Endothelial cell of hepatic sinusoid (primary cell): ENCODE data around the gene TMPRSS11E.
"Not testable (repeated sequence)": the region's sequence is repeated elsewhere in the genome, so short reads cannot be mapped to it uniquely, and the experiment has no call there.

Experiments used
- in situ Hi-C: cut with HindIII; loops from 2 replicates; pipeline ENCODE4 v1.10.0; 2017; ENCODE audit warnings: low sequenced_read_pairs

Gene TMPRSS11E

DNA sequence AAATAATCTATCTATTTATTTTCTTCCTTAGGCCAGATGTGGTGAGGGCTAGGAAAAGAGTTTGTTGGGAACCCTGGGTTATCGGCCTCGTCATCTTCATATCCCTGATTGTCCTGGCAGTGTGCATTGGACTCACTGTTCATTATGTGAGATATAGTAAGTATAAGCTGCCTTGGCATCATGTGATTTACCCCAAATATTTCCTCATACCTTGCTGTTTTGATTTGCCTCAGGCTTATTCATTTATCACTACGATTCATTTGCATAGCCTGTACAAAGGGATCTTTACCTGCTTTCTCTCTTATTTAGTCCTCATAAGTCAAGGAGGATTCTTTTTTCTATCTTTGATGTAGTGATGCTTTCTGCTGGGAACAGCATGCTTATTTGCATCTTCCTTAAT lies 14.5 kb downstream of the TMPRSS11E start:
- in situ Hi-C loops = no loop called here

DNA sequence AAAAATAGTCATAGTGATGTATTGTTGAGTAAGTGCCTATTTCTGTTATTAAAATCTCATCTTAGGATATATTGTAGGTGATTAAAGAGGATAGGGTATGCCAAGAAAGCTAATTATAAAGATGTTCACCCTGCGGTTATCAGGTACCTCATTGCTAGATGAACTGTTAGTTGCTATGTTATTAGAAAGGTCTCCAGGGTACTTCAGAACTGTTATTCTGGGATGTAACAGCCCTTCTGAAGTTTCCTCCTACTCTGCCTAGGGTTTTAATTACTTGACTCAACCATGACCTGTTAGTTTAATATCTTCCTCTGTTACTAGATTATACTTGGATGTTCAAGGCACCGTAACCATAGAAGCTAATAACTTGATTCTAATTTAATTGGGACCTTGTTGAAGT lies 15.4 kb downstream of the TMPRSS11E start:
- in situ Hi-C loops = no loop called here

- in situ Hi-C loops = no loop called here
Observed at GRCh38 chr4:68463796-68464195, 16.5 kb downstream of the TMPRSS11E start.

- in situ Hi-C loops = no loop called here
Observed at GRCh38 chr4:68465058-68465457, 17.8 kb downstream of the TMPRSS11E start.

- in situ Hi-C loops = no loop called here
Observed at GRCh38 chr4:68466185-68466584, 18.9 kb downstream of the TMPRSS11E start.

- in situ Hi-C loops = no loop called here
Observed at GRCh38 chr4:68466751-68467150, 19.5 kb downstream of the TMPRSS11E start.

- in situ Hi-C loops = no loop called here
Observed at GRCh38 chr4:68469482-68469881, 22.2 kb downstream of the TMPRSS11E start.

- in situ Hi-C loops = loop anchor here (25.0 kb wide), 1 partner anchor 686 kb away; no protein-coding TSS in a partner anchor
Observed at GRCh38 chr4:68476191-68476590, 28.9 kb downstream of the TMPRSS11E start.

GRCh38 chr4:68489338-68489737 lies 42.1 kb downstream of the TMPRSS11E start:
- in situ Hi-C loops = loop anchor here (25.0 kb wide), 1 partner anchor 673 kb away; no protein-coding TSS in a partner anchor

DNA sequence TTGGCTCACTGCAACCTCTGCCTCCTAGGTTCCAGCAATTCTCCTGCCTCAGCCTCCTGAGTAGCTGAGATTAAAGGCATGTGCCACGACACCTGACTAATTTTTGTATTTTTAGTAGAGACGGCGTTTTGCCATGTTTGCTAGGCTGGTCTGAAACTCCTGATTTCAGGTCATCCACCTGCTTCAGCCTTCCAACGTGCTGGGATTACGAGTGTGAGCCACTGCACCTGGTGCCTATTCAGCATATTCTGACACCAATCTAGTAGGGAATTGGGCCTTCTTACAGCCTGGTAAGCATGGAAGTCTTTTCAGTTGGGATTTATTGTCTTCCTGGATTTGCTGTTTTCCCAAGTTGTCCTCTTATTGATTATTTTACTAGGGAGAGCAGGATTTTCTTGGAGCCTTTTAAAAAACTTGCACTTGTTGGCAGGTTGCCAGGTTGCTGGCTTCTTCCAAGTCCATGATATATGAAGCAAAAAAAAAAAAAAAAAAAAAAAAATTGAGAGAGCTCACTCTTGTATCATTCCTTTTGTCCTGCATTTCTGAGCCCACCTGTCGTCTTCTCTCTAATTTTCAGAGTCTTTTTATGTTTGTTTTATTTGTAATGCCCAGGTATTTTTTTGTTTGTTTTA lies 43.7 kb downstream of the TMPRSS11E start:
- in situ Hi-C loops = loop anchor here (25.0 kb wide), 1 partner anchor 671 kb away; no protein-coding TSS in a partner anchor

GRCh38 chr4:68494688-68495087 lies 47.4 kb downstream of the TMPRSS11E start:
- in situ Hi-C loops = loop anchor here (25.0 kb wide), 1 partner anchor 668 kb away; no protein-coding TSS in a partner anchor

DNA sequence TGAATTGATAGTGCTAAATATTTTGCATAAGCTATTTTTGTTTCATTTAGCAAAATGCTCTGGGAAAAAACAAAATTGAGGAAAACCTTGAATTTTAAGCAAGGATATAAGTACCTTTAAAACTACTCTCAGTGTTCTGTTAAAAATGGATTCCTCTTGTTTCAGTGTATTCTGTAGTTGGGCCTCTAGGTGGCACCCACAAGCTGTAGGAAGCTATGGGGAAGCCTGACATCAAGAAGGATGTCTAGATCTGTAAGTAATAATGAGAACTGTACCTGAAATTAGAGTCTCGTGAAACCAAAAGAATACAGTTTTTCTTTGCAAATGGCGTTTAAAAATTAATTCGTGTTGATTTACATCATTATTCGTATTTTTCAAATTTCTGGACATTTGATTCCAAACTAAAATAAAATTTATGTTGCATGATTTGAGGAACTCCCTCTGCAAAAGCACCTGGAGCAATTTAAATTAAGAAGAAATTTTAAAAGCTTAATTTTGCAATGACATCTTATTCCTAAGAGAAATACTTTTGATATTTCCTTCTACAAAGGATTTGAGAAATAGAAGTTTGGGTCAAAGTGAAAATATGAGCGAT lies 51.2 kb downstream of the TMPRSS11E start:
- in situ Hi-C loops = loop anchor here (25.0 kb wide), 1 partner anchor 664 kb away; no protein-coding TSS in a partner anchor

DNA sequence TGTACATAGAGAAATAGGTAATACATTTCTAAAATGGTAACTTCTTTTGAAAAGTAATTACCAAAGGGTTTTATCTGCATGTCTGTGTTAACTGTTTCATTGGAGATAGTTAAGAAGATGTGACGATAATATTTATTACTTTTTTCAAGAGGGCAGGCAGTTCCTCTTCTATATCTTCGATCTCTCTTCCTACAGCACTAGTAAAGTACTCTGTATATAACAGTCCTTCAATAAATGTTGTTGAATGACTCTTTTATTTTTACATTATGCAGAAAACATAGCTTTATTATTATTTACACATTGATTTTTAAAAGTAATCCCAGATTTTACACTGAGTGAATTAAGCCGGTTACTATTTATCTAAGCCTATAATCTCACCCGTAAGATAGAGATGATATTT lies 51.8 kb downstream of the TMPRSS11E start:
- in situ Hi-C loops = loop anchor here (25.0 kb wide), 1 partner anchor 663 kb away; no protein-coding TSS in a partner anchor

DNA sequence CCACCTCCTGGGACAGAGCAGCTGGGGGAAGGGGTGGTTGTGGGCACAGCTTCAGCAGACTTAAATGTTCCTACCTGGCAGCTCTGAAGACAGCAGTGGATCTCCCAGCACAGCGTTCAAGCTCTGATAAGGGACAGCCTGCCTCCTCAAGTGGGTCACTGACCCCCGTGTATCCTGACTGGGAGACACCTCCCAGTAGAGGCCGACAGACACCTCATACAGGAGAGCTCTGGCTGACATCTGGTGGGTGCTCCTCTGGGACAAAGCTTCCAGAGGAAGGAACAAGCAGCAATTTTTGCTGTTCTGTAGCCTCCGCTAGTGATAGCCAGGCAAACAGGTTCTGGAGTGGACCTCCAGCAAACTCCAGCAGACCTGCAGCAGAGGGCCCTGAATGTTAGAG lies 56.2 kb downstream of the TMPRSS11E start:
- in situ Hi-C loops = not testable (repeated sequence)

GRCh38 chr4:68504836-68505235 lies 57.6 kb downstream of the TMPRSS11E start:
- in situ Hi-C loops = not testable (repeated sequence)

DNA sequence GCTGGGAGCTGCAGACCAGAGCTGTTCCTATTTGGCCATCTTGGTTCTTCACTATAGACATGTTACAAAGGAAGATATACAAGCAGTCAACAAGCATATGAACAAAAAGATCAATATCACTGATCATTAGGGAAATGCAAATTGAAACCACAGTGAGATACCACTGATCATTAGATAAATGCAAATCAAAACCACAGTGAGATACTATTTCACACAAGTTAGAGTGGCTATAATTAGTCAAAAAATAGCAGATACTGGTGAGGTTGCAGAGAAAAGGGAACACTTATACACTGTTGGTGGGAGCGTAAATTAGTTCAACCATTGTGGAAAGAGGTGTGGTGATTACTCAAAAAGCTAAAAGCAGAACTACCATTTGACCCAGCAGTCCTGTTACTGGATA lies 58.2 kb downstream of the TMPRSS11E start:
- in situ Hi-C loops = not testable (repeated sequence)

DNA sequence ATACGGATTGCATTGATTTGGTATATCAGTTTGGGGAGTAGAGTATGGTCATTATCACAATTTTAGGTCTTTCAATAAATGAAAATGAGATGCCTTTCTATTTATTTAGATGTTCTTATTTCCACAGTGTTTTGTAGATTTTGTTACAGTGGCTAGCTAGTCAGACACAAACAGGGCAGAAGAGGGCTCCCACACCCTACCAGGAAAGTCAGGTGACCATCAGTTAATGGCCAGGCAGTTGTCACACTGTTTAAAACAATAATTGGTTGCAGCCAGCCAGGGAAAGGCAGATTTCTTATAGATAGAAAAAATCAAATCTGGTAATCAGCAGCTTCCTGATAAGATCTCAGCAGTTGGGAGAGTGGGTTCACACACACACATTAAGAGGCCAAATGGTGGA lies 71.6 kb downstream of the TMPRSS11E start:
- in situ Hi-C loops = no loop called here

- in situ Hi-C loops = no loop called here
Observed at GRCh38 chr4:68520985-68521384, 73.7 kb downstream of the TMPRSS11E start.

DNA sequence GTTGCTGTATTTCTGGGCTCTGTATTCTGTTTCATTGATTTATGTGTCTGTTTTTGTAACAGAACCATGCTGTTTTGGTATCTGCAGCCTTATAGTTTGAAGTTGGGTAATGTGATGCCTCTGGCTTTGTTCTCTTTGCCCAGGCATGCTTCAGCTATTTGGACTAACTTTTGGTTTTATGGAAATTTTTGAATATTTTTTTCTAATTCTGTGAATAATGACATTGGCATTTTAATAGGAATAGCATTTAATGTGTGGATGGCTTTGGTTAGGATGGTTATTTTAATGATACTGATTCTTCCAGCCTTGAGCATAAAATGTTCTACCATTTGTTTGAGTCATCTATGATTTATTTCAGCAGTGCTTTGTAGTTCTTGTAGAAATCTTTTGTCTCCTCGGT lies 75.0 kb downstream of the TMPRSS11E start:
- in situ Hi-C loops = not testable (repeated sequence)

DNA sequence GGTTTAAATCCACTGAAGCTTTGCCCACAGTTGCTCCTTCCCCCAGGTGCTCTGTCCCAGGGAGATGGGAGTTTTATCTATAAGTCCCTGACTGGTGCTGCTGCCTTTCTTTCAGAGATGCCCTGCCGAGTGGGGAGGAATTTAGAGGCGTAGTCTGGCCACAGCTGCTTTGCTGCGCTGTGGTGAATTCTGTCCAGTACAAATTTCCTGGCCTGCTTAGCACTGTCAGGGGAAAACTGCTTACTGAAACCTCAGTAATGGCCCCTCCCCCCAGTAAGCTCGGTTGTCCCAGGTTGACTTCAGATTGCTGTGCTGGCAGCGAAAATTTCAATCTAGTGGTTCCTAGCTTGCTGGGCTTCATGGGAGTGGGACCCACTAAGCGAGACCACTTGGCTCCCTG lies 88.7 kb downstream of the TMPRSS11E start:
- in situ Hi-C loops = no loop called here

DNA sequence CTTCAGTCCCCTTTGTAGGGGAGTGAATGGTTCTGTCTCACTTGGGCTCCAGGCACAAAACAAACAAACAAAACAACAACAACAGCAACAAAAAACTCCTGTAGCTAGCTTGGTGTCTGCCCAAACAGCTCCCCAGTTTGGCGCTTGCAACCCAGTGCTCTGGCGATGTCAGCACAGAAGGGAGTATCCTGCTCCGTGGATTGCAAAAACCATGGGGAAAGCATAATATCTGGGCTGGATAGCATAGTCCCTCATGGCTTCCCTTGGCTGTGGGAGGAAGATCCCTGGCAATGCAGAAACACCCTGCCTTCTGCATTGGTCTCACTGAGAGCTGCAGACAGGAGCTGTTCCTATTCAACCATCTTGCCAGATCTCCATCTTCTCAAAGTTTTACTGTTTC lies 89.1 kb downstream of the TMPRSS11E start:
- in situ Hi-C loops = no loop called here

- in situ Hi-C loops = not testable (repeated sequence)
Observed at GRCh38 chr4:68542742-68543141, 95.5 kb downstream of the TMPRSS11E start.
